Measurements from ENCODE around the gene CISD1. TPM values are rescaled to one million over a fixed set of nuclear protein-coding genes. Genes with fewer than 3 reads are reported as not detected.
"Not testable (repeated sequence)": the region's sequence is repeated elsewhere in the genome, so short reads cannot be mapped to it uniquely, and the experiment has no call there.

The CISD1 gene
- total RNA-seq, 1 experiment from 2014 or later, result 46.6 TPM

- TF ChIP-seq, protein P1, sequence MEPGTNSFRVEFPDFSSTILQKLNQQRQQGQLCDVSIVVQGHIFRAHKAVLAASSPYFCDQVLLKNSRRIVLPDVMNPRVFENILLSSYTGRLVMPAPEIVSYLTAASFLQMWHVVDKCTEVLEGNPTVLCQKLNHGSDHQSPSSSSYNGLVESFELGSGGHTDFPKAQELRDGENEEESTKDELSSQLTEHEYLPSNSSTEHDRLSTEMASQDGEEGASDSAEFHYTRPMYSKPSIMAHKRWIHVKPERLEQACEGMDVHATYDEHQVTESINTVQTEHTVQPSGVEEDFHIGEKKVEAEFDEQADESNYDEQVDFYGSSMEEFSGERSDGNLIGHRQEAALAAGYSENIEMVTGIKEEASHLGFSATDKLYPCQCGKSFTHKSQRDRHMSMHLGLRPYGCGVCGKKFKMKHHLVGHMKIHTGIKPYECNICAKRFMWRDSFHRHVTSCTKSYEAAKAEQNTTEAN (CRISPR knock-in tag; IDR thresholded peaks at IDR 0.05), result no peak
- no peak for TF ChIP-seq FOXJ3 (CRISPR knock-in tag; IDR thresholded peaks at IDR 0.05; ENCODE audit: borderline replicate concordance)
- POLR2A ChIA-PET, result no interaction called here
- CTCF ChIA-PET, result no interaction called here
- no peak overlapping the region for H3K27ac Mint-ChIP-seq
- peaks cover 34% of the 10 kb centered on the region for H3K36me3 Mint-ChIP-seq
- ATAC-seq, result no peak
- H3K4me1 Mint-ChIP-seq, result peaks cover 27% of the 10 kb centered on the region
- H3K4me3 Mint-ChIP-seq, result no peak overlapping the region
- H3K9me3 Mint-ChIP-seq, result peaks cover 18% of the 10 kb centered on the region
- H3K27me3 Mint-ChIP-seq (ENCODE audit: low read depth), result no peaks in the 10 kb centered on the region
- no peak for DNase-seq (ENCODE audit: low spot score)
Observed at GRCh38 chr10:58241346-58241745, 27.6 kb upstream of the CISD1 start.

DNA sequence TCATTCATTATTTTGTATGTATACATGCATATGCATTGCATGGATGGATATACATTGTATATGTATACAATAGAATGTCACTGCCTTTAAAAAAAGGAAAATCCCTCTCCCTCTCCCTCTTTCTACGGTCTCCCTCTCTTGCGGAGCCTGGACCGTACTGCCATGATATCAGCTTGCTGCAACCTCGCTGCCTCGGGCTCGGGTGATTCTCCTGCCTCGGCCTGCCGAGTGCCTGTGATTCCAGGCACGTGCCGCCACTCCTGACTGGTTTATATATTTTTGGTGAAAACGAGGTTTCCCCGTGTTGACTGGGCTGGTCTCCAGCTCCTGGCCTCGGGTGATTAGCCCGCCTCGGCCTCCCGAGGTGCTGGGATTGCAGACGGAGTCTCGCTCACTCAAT, 25.7 kb upstream of the CISD1 start:
- DNase-seq (ENCODE audit: low spot score) (no peak), ATAC-seq (no peak)
- Mint-ChIP-seq H3K27me3 (ENCODE audit: low read depth) (no peaks in the 10 kb centered on the region), H3K27ac (no peak overlapping the region), H3K4me1 (peaks cover 27% of the 10 kb centered on the region), H3K9me3 (peaks cover 19% of the 10 kb centered on the region), H3K36me3 (peaks cover 20% of the 10 kb centered on the region), H3K4me3 (no peak overlapping the region)
- TF ChIP-seq MLX (CRISPR knock-in tag; IDR thresholded peaks at IDR 0.05), result no peak
- no peak for TF ChIP-seq FOXJ3 (CRISPR knock-in tag; IDR thresholded peaks at IDR 0.05; ENCODE audit: borderline replicate concordance)
- ChIA-PET POLR2A (no interaction called here), CTCF (no interaction called here)

DNA sequence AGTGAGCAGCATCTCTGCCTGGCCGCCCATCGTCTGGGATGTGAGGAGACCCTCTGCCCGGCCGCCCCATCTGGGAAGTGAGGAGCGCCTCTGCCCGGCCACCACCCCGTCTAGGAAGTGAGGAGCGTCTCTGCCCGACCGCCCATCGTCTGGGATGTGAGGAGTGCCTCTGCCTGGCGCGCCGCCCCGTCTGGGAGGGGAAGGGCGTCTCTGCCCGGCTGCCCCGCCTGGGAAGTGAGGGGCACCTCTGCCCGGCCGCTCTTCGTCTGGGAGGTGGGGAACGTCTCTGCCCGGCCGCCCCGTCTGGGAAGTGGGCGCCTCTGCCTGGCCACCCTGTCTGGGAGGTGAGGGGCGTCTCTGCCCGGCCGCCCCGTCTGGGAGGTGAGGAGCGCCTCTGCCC, 25.2 kb upstream of the CISD1 start:
- POLR2A ChIA-PET, result not testable (repeated sequence)
- peaks cover 24% of the 10 kb centered on the region for H3K9me3 Mint-ChIP-seq

GRCh38 chr10:58244242-58244641, 24.7 kb upstream of the CISD1 start:
- POLR2A ChIA-PET; ATAC-seq; H3K27me3 Mint-ChIP-seq (ENCODE audit: low read depth); CTCF ChIA-PET; H3K4me3 Mint-ChIP-seq; H3K27ac Mint-ChIP-seq; DNase-seq (ENCODE audit: low spot score): not testable (repeated sequence)
- Mint-ChIP-seq H3K36me3 (peaks cover 25% of the 10 kb centered on the region), H3K4me1 (peaks cover 26% of the 10 kb centered on the region), H3K9me3 (peaks cover 29% of the 10 kb centered on the region)

More for the DNA sequence above, 25.2 kb upstream of the CISD1 start:
- H3K27ac Mint-ChIP-seq; CTCF ChIA-PET; H3K4me3 Mint-ChIP-seq; H3K27me3 Mint-ChIP-seq (ENCODE audit: low read depth); ATAC-seq; DNase-seq (ENCODE audit: low spot score): not testable (repeated sequence)
- H3K4me1 Mint-ChIP-seq, result peaks cover 27% of the 10 kb centered on the region
- peaks cover 24% of the 10 kb centered on the region for H3K36me3 Mint-ChIP-seq

- POLR2A ChIA-PET; H3K27ac Mint-ChIP-seq; H3K27me3 Mint-ChIP-seq (ENCODE audit: low read depth); ATAC-seq; DNase-seq (ENCODE audit: low spot score); H3K4me3 Mint-ChIP-seq; CTCF ChIA-PET: not testable (repeated sequence)
- peaks cover 33% of the 10 kb centered on the region for H3K9me3 Mint-ChIP-seq
- peaks cover 22% of the 10 kb centered on the region for H3K4me1 Mint-ChIP-seq
- peaks cover 25% of the 10 kb centered on the region for H3K36me3 Mint-ChIP-seq
Observed at GRCh38 chr10:58244666-58245065, 24.3 kb upstream of the CISD1 start.

DNA sequence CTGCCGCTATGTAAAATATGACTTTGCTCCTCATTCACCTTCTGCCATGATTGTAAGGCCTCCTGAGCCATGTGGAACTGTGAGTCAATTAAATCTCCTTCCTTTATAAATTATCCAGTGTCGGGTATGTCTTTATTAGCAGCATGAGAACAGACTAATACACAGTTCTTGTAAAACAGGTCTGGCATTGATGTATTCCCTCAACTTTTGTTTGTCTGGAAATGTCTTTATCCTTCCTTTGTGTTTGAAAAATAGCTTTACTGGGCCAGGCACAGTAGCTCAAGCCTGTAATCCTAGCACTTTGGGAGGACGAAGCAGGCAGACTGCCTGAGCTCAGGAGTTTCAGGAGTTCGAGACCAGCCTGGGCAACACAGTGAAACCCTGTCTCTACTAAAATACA, 15.8 kb upstream of the CISD1 start:
- Mint-ChIP-seq H3K4me1 (peaks cover 14% of the 10 kb centered on the region), H3K27me3 (ENCODE audit: low read depth) (peaks cover 9% of the 10 kb centered on the region), H3K4me3 (no peak overlapping the region), H3K27ac (no peak overlapping the region), H3K36me3 (peaks cover 59% of the 10 kb centered on the region), H3K9me3 (peaks cover 72% of the 10 kb centered on the region)
- ATAC-seq (no peak), DNase-seq (ENCODE audit: low spot score) (no peak)
- TF ChIP-seq NFATC4 (CRISPR knock-in tag; IDR thresholded peaks at IDR 0.05) (no peak), SP1 (CRISPR knock-in tag; conservative IDR thresholded peaks at IDR 0.05) (no peak), ZNF263 (CRISPR knock-in tag; IDR thresholded peaks at IDR 0.05; ENCODE audit: low read depth) (no peak), CBFB (CRISPR knock-in tag; IDR thresholded peaks at IDR 0.05; ENCODE audit: low read depth) (no peak)
- TF ChIP-seq, protein P2, sequence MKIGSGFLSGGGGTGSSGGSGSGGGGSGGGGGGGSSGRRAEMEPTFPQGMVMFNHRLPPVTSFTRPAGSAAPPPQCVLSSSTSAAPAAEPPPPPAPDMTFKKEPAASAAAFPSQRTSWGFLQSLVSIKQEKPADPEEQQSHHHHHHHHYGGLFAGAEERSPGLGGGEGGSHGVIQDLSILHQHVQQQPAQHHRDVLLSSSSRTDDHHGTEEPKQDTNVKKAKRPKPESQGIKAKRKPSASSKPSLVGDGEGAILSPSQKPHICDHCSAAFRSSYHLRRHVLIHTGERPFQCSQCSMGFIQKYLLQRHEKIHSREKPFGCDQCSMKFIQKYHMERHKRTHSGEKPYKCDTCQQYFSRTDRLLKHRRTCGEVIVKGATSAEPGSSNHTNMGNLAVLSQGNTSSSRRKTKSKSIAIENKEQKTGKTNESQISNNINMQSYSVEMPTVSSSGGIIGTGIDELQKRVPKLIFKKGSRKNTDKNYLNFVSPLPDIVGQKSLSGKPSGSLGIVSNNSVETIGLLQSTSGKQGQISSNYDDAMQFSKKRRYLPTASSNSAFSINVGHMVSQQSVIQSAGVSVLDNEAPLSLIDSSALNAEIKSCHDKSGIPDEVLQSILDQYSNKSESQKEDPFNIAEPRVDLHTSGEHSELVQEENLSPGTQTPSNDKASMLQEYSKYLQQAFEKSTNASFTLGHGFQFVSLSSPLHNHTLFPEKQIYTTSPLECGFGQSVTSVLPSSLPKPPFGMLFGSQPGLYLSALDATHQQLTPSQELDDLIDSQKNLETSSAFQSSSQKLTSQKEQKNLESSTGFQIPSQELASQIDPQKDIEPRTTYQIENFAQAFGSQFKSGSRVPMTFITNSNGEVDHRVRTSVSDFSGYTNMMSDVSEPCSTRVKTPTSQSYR (CRISPR knock-in tag; IDR thresholded peaks at IDR 0.05), result no peak
- TF ChIP-seq, protein P3, sequence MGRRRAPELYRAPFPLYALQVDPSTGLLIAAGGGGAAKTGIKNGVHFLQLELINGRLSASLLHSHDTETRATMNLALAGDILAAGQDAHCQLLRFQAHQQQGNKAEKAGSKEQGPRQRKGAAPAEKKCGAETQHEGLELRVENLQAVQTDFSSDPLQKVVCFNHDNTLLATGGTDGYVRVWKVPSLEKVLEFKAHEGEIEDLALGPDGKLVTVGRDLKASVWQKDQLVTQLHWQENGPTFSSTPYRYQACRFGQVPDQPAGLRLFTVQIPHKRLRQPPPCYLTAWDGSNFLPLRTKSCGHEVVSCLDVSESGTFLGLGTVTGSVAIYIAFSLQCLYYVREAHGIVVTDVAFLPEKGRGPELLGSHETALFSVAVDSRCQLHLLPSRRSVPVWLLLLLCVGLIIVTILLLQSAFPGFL (CRISPR knock-in tag; IDR thresholded peaks at IDR 0.05; ENCODE audit: borderline replicate concordance), result no peak
- POLR2A ChIA-PET, result no interaction called here
- CTCF ChIA-PET, result no interaction called here

Measured in WTC11 (cell line).